Measurements from ENCODE around the gene ASIC4.

DNA sequence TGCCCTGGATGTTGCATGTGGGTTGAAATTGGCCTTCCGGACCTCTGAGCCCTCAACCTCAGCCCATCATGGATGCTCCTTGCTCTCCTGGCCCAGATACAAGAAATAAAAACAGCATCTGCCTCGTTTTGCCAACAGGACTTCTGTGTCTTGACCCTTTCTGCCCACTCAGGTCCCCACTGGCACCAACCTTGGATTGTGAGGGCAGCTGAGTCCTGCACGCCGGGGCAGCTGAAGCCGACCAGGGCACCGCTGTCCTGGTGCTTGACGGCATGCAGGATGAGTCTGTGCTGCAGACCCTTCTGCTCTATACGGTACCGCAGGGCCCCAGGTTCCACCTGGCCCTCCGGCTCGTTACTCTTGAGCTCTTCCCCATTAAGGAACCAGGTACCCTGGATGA lies 52.4 kb downstream of the ASIC4 start:
- TF ChIP-seq MAFK (IDR thresholded peaks at IDR 0.05; ENCODE audit: low read depth, low read length) (no peak), POLR2A (IDR thresholded peaks at IDR 0.05; ENCODE audit: low read depth, low read length) (no peak), RAD21 (IDR thresholded peaks at IDR 0.05; ENCODE audit: low read length) (no peak), RFX5 (IDR thresholded peaks at IDR 0.05; ENCODE audit: low read depth, low read length) (no peak), FOS (IDR thresholded peaks at IDR 0.05; ENCODE audit: low read depth, low read length) (no peak), CEBPB (IDR thresholded peaks at IDR 0.05; ENCODE audit: low read depth, low read length) (no peak), MXI1 (IDR thresholded peaks at IDR 0.05; ENCODE audit: borderline replicate concordance, low read depth, low read length) (no peak), BHLHE40 (IDR thresholded peaks at IDR 0.05; ENCODE audit: low read depth, low read length) (no peak), SMC3 (IDR thresholded peaks at IDR 0.05; ENCODE audit: low read depth, low read length) (no peak)
- TF ChIP-seq, protein P1, sequence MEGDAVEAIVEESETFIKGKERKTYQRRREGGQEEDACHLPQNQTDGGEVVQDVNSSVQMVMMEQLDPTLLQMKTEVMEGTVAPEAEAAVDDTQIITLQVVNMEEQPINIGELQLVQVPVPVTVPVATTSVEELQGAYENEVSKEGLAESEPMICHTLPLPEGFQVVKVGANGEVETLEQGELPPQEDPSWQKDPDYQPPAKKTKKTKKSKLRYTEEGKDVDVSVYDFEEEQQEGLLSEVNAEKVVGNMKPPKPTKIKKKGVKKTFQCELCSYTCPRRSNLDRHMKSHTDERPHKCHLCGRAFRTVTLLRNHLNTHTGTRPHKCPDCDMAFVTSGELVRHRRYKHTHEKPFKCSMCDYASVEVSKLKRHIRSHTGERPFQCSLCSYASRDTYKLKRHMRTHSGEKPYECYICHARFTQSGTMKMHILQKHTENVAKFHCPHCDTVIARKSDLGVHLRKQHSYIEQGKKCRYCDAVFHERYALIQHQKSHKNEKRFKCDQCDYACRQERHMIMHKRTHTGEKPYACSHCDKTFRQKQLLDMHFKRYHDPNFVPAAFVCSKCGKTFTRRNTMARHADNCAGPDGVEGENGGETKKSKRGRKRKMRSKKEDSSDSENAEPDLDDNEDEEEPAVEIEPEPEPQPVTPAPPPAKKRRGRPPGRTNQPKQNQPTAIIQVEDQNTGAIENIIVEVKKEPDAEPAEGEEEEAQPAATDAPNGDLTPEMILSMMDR (conservative IDR thresholded peaks at IDR 0.05; ENCODE audit: low read depth, low read length) = no peak
